HG02610 (cell line): ENCODE measurements around the gene G3BP2.
"Not testable (repeated sequence)": the region's sequence is repeated elsewhere in the genome, so short reads cannot be mapped to it uniquely, and the experiment has no call there.

Source experiments
- ATAC-seq: cut with Tn5 transposase; IDR thresholded peaks from one replicate; pipeline ENCODE4 v1.9.1; 2021; ENCODE audit warnings: mild to moderate bottlenecking, moderate library complexity; ENCODE audit not compliant: unreplicated experiment

G3BP2 gene

GRCh38 chr4:75673027-75673958, at the start of gene G3BP2:
G3BP2 (minus strand) TSS chr4:75673411; CDS start chr4:75662025, 11,386 bp downstream.
- peak; percentile 94 for ATAC-seq

- no peak for ATAC-seq
Observed at GRCh38 chr4:75722417-75722816, 49.2 kb upstream of the G3BP2 start.

GRCh38 chr4:75718529-75718928, 45.3 kb upstream of the G3BP2 start:
- no peak for ATAC-seq

- ATAC-seq = no peak
Observed at GRCh38 chr4:75717408-75717807, 44.2 kb upstream of the G3BP2 start.

- not testable (repeated sequence) for ATAC-seq
Observed at GRCh38 chr4:75716054-75716453, 42.8 kb upstream of the G3BP2 start.

- ATAC-seq = no peak
Observed at GRCh38 chr4:75715105-75715799, 42.0 kb upstream of the G3BP2 start.

- ATAC-seq = no peak
Observed at GRCh38 chr4:75714704-75715103, 41.5 kb upstream of the G3BP2 start.

GRCh38 chr4:75714011-75714410, 40.8 kb upstream of the G3BP2 start:
- no peak for ATAC-seq

- ATAC-seq = no peak
Observed at GRCh38 chr4:75710246-75710645, 37.0 kb upstream of the G3BP2 start.

- peak; percentile 58 for ATAC-seq
Observed at GRCh38 chr4:75708218-75708691, 35.0 kb upstream of the G3BP2 start.

GRCh38 chr4:75705198-75705977, 32.2 kb upstream of the G3BP2 start:
- ATAC-seq = no peak

GRCh38 chr4:75702919-75703411, 29.8 kb upstream of the G3BP2 start:
- no peak for ATAC-seq

- ATAC-seq = no peak
Observed at GRCh38 chr4:75699299-75699698, 26.1 kb upstream of the G3BP2 start.

GRCh38 chr4:75698963-75699228, 25.7 kb upstream of the G3BP2 start:
- ATAC-seq = peak; percentile 38

- peak; percentile 94 for ATAC-seq
Observed at GRCh38 chr4:75698162-75698962, 25.2 kb upstream of the G3BP2 start.

- ATAC-seq = no peak
Observed at GRCh38 chr4:75696581-75696980, 23.4 kb upstream of the G3BP2 start.

- no peak for ATAC-seq
Observed at GRCh38 chr4:75696071-75696470, 22.9 kb upstream of the G3BP2 start.

GRCh38 chr4:75692066-75692465, 18.9 kb upstream of the G3BP2 start:
- ATAC-seq = not testable (repeated sequence)

GRCh38 chr4:75687125-75687524, 13.9 kb upstream of the G3BP2 start:
- ATAC-seq = not testable (repeated sequence)

- no peak for ATAC-seq
Observed at GRCh38 chr4:75686346-75686745, 13.1 kb upstream of the G3BP2 start.
